HEK293 (cell line): Measurements from ENCODE around the gene EVA1C.

Source experiments
- ATF2 ChIP-seq: fragments of 450-650 bp; formaldehyde crosslinking; IDR thresholded peaks from 2 replicates; pipeline ENCODE4 v1.5.1; 2016; ENCODE audit warnings: missing biosample characterization, missing genetic modification characterization, low read depth
- CTCF ChIP-seq: fragments of 450-650 bp; formaldehyde crosslinking; IDR thresholded peaks from 2 replicates; pipeline ENCODE4 v1.5.1; 2016; ENCODE audit warnings: missing biosample characterization, missing genetic modification characterization
- HOXA7 ChIP-seq: sonication (generic); formaldehyde crosslinking; IDR thresholded peaks from 2 replicates; pipeline ENCODE4 v1.8.1; 2022; ENCODE audit warnings: missing genetic modification reagents, borderline replicate concordance
- ZBTB8A ChIP-seq: fragments of 450-650 bp; formaldehyde crosslinking; IDR thresholded peaks from 2 replicates; pipeline ENCODE4 v1.5.1; 2016; ENCODE audit warnings: missing biosample characterization, missing genetic modification characterization
- ZNF521 ChIP-seq: fragments of 450-650 bp; formaldehyde crosslinking; IDR thresholded peaks from 2 replicates; pipeline ENCODE4 v1.5.1; 2017; ENCODE audit warnings: missing biosample characterization, mild to moderate bottlenecking, missing genetic modification characterization
- TF ChIP-seq, protein P1 (sequence below): fragments of 450-650 bp; formaldehyde crosslinking; IDR thresholded peaks from 2 replicates; pipeline ENCODE4 v1.5.1; 2016; ENCODE audit warnings: missing biosample characterization, missing genetic modification characterization

DNA sequence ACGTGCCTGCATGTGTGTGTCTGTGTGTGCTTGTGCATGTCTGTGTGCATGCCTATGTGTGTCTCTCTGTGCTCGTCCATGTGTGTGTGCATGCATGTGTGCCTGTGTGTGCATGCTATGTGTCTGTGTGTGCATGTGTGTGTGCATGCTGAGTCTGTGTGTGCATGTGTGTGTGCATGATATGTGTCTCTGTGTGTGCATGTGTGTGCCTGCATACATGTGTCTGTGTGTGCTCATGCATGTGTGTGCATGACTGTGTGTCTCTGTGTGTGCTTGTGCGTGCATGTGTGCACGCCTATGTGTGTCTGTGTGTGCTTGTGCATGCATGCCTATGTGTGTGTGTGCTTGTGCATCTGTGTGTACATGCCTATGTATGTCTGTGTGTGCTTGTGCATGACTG lies 120.5 kb downstream of the EVA1C start:
- no peak for TF ChIP-seq ZNF521 (tag by site-specific recombination)
- TF ChIP-seq, protein P1, sequence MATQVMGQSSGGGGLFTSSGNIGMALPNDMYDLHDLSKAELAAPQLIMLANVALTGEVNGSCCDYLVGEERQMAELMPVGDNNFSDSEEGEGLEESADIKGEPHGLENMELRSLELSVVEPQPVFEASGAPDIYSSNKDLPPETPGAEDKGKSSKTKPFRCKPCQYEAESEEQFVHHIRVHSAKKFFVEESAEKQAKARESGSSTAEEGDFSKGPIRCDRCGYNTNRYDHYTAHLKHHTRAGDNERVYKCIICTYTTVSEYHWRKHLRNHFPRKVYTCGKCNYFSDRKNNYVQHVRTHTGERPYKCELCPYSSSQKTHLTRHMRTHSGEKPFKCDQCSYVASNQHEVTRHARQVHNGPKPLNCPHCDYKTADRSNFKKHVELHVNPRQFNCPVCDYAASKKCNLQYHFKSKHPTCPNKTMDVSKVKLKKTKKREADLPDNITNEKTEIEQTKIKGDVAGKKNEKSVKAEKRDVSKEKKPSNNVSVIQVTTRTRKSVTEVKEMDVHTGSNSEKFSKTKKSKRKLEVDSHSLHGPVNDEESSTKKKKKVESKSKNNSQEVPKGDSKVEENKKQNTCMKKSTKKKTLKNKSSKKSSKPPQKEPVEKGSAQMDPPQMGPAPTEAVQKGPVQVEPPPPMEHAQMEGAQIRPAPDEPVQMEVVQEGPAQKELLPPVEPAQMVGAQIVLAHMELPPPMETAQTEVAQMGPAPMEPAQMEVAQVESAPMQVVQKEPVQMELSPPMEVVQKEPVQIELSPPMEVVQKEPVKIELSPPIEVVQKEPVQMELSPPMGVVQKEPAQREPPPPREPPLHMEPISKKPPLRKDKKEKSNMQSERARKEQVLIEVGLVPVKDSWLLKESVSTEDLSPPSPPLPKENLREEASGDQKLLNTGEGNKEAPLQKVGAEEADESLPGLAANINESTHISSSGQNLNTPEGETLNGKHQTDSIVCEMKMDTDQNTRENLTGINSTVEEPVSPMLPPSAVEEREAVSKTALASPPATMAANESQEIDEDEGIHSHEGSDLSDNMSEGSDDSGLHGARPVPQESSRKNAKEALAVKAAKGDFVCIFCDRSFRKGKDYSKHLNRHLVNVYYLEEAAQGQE (tag by site-specific recombination), result no peak
- no peak for TF ChIP-seq ATF2 (tag by site-specific recombination)
- no peak for TF ChIP-seq CTCF (tag by site-specific recombination)
- no peak for TF ChIP-seq HOXA7
- TF ChIP-seq ZBTB8A (tag by site-specific recombination), result no peak
